ENCODE measurements around the gene RIOK2.

RIOK2 gene

GRCh38 chr5:97172227-97172626 is 10.8 kb downstream of the RIOK2 start:
- no peak for TF ChIP-seq CTCF (IDR thresholded peaks at IDR 0.05; ENCODE audit: low read depth, low read length, missing control alignments)
- DNase-seq (ENCODE audit: low read depth) = no peak
- in situ Hi-C loops (cut with HindIII; ENCODE audit: low sequenced_read_pairs) = loop anchor here (25.0 kb wide), 1 partner anchor 285 kb away; the partner anchor contains the start of gene ERAP2
- no peak overlapping the region for H3K4me3 ChIP-seq (ENCODE audit: low read depth, low read length)

GRCh38 chr5:97171703-97172102 is 11.3 kb downstream of the RIOK2 start:
- no peak for TF ChIP-seq CTCF (IDR thresholded peaks at IDR 0.05; ENCODE audit: low read depth, low read length, missing control alignments)
- no peak for DNase-seq (ENCODE audit: low read depth)
- in situ Hi-C loops (cut with HindIII; ENCODE audit: low sequenced_read_pairs) = loop anchor here (25.0 kb wide), 1 partner anchor 284 kb away; the partner anchor contains the start of gene ERAP2
- no peak overlapping the region for H3K4me3 ChIP-seq (ENCODE audit: low read depth, low read length)

GRCh38 chr5:97167435-97167834 is 15.6 kb downstream of the RIOK2 start:
- no peak for TF ChIP-seq CTCF (IDR thresholded peaks at IDR 0.05; ENCODE audit: low read depth, low read length, missing control alignments)
- no peak overlapping the region for H3K4me3 ChIP-seq (ENCODE audit: low read depth, low read length)
- no peak for DNase-seq (ENCODE audit: low read depth)
- in situ Hi-C loops (cut with HindIII; ENCODE audit: low sequenced_read_pairs) = loop anchor here (25.0 kb wide), 1 partner anchor 280 kb away; the partner anchor contains the start of gene ERAP2

- DNase-seq (ENCODE audit: low read depth) = no peak
Observed at GRCh38 chr5:97165726-97166125, 17.3 kb downstream of the RIOK2 start.

GRCh38 chr5:97164846-97165245 is 18.2 kb downstream of the RIOK2 start:
- H3K4me3 ChIP-seq (ENCODE audit: low read depth, low read length) = no peak overlapping the region
- TF ChIP-seq CTCF (IDR thresholded peaks at IDR 0.05; ENCODE audit: low read depth, low read length, missing control alignments) = no peak
- DNase-seq (ENCODE audit: low read depth) = no peak
- in situ Hi-C loops (cut with HindIII; ENCODE audit: low sequenced_read_pairs) = loop anchor here (25.0 kb wide), 1 partner anchor 278 kb away; the partner anchor contains the start of gene ERAP2

More at GRCh38 chr5:97165726-97166125, 17.3 kb downstream of the RIOK2 start:
- no peak overlapping the region for H3K4me3 ChIP-seq (ENCODE audit: low read depth, low read length)
- no peak for TF ChIP-seq CTCF (IDR thresholded peaks at IDR 0.05; ENCODE audit: low read depth, low read length, missing control alignments)
- in situ Hi-C loops (cut with HindIII; ENCODE audit: low sequenced_read_pairs) = loop anchor here (25.0 kb wide), 1 partner anchor 278 kb away; the partner anchor contains the start of gene ERAP2

- no peak overlapping the region for H3K4me3 ChIP-seq (ENCODE audit: low read depth, low read length)
- DNase-seq (ENCODE audit: low read depth) = no peak
- in situ Hi-C loops (cut with HindIII; ENCODE audit: low sequenced_read_pairs) = loop anchor here (25.0 kb wide), 1 partner anchor 277 kb away; the partner anchor contains the start of gene ERAP2
- no peak for TF ChIP-seq CTCF (IDR thresholded peaks at IDR 0.05; ENCODE audit: low read depth, low read length, missing control alignments)
Observed at GRCh38 chr5:97163790-97164285, 19.2 kb downstream of the RIOK2 start.

All from astrocyte of the cerebellum (primary cell).